K562 (cell line): ENCODE measurements around the gene IRF2BP2. TPM values are rescaled to one million over a fixed set of nuclear protein-coding genes. Genes with fewer than 3 reads are reported as not detected.

Experiments used
- CBX8 ChIP-seq: fragments of 200-600 bp; sonication (generic); IDR thresholded peaks from 2 replicates; pipeline ENCODE4 v1.6.1; 2012; ENCODE audit warnings: borderline replicate concordance, mixed run types, low read depth, mild to moderate bottlenecking, moderate library complexity, mixed read lengths, low read length, control low read depth, inconsistent platforms; ENCODE audit not compliant: poor library complexity, severe bottlenecking; ENCODE audit errors: extremely low read depth
- FOS ChIP-seq: IDR thresholded peaks from 3 replicates; pipeline ENCODE4 v1.6.1; 2011; ENCODE audit not compliant: insufficient read length; ENCODE audit errors: extremely low read depth
- HDAC8 ChIP-seq: fragments of 450-650 bp; IDR thresholded peaks from 2 replicates; pipeline ENCODE4 v1.6.1; 2016; ENCODE audit warnings: mild to moderate bottlenecking, missing genetic modification characterization, moderate library complexity, missing compliant biosample characterization
- JUND ChIP-seq, 2 experiments: IDR thresholded peaks; 2 replicates in 1 of 2; 3 replicates in 1 of 2; pipeline ENCODE4 v1.6.1; 2011; ENCODE audit warnings: borderline replicate concordance in 2 of 2, low read depth in 2 of 2, low read length in 2 of 2, improper control_type of control experiment in 1 of 2, missing biosample characterization in 1 of 2, missing genetic modification characterization in 1 of 2, missing genetic modification reagents in 1 of 2
- NFE2L1 ChIP-seq: fragments of 450-650 bp; IDR thresholded peaks from 2 replicates; pipeline ENCODE4 v1.6.1; 2016; ENCODE audit warnings: missing genetic modification characterization, low read depth, mild to moderate bottlenecking, missing compliant biosample characterization, moderate library complexity, borderline replicate concordance
- PHF21A ChIP-seq: fragments of 450-650 bp; IDR thresholded peaks from 2 replicates; pipeline ENCODE4 v1.6.1; 2017; ENCODE audit warnings: low read depth, borderline replicate concordance
- SLC30A9 ChIP-seq: fragments of 250-450 bp; sonication (Bioruptor Pico); IDR thresholded peaks from 2 replicates; pipeline ENCODE4 v1.8.0; 2022; ENCODE audit warnings: mild to moderate bottlenecking, moderate library complexity
- SMARCE1 ChIP-seq: fragments of 450-650 bp; IDR thresholded peaks from 2 replicates; pipeline ENCODE4 v1.7.1; 2016; ENCODE audit warnings: mild to moderate bottlenecking
- ZNF140 ChIP-seq: fragments of 250-450 bp; sonication (Bioruptor Pico); IDR thresholded peaks from 2 replicates; pipeline ENCODE4 v1.8.0; 2021; ENCODE audit warnings: moderate library complexity, mild to moderate bottlenecking, inconsistent platforms
- ZNF146 ChIP-seq: IDR thresholded peaks from one replicate; pipeline ENCODE4 v1.6.1; 2018; ENCODE audit warnings: missing compliant biosample characterization; ENCODE audit not compliant: unreplicated experiment
- polyA plus RNA-seq, 8 experiments: library from polyadenylated mRNA; depleted of rRNA in 4 of 8; stranded (reverse) in 5 of 8; unstranded in 3 of 8; fragments of >200 nt; fragmentation: Nextera tagmentation in 2 of 8; fragmentation: Illumina TruSeq in 1 of 8; extraction: Ambion mirVana in 2 of 8; extraction: Trizol in 1 of 8; gene quantifications; 2 replicates each; pipeline versions ENCODE4 v1.2.1 to v1.2.3, GENCODE V29; 2011 to 2014; ENCODE audit warnings: inconsistent platforms in 1 of 8, missing spikeins in 1 of 8
- total RNA-seq, 7 experiments: library from RNA; depleted of rRNA in 6 of 7; stranded (reverse); fragments of >200 nt in 6 of 7; fragmentation: Illumina TruSeq in 2 of 7; extraction: Trizol in 2 of 7; gene quantifications; 2 replicates each; pipeline versions ENCODE4 v1.2.1 to v1.2.3, GENCODE V29; 2011 to 2021; ENCODE audit warnings: low replicate concordance in 1 of 7
- TF ChIP-seq, protein P1 (sequence below), 2 experiments: fragments of 450-650 bp in 1 of 2; IDR thresholded peaks; 2 replicates each; pipeline ENCODE4 v1.6.1; 2011 to 2017; ENCODE audit warnings: low read depth in 2 of 2, antibody characterized with exemption in 1 of 2, borderline replicate concordance in 1 of 2, low read length in 1 of 2, mild to moderate bottlenecking in 1 of 2, mixed read lengths in 1 of 2; ENCODE audit not compliant: control insufficient read depth in 1 of 2
- TF ChIP-seq, protein P2 (sequence below): fragments of 450-650 bp; IDR thresholded peaks from 2 replicates; pipeline ENCODE4 v1.6.1; 2016; ENCODE audit warnings: low read depth

The IRF2BP2 gene
- total and polyA plus RNA-seq, 9 of the 15 experiments (the other 6 are each of a cell fraction or from before 2014, with no cell fraction given), result 7.7 to 68.6 (median 22.1) TPM

DNA sequence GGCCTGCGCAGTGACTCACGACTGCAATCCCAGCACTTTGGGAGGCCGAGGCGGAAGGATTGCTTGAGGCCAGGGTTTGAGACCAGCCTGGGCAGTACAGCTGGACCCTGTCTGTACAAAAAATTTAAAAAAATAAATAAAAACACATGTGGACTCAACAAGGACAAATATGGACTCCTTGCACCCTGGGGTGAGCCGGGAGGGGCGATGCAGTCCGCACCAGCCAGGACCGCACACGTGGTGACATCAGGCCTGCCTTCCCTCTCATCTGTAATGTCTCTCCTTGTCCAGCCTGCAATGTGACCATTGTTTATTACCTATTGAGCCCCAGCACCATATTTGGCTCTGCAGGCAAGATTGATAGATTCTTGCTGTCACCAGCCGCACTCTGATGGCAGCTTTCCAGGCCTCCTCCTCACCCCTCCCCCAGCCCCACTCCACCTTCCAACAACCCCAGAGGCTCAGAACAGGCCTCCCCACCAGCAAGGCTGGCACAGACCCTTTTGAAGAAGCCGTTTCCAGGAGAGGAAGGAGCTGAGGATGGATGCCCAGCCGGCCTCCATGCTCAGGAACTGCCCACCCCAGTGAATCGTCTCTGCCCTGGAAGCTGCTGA lies 55.2 kb downstream of the IRF2BP2 start (continued):
- TF ChIP-seq CBX8 (no peak), ZNF146 (CRISPR knock-in tag) (no peak), FOS (no peak), HDAC8 (peak; percentile 81), ZNF140 (CRISPR knock-in tag) (no peak), SMARCE1 (peak; percentile 66; the same call in 1 of the 2 replicates), SLC30A9 (CRISPR knock-in tag) (no peak), PHF21A (no peak), NFE2L1 (tag) (no peak), JUND (IDR thresholded peaks at IDR 0.05; ENCODE audit: borderline replicate concordance, low read depth, low read length) (peak; percentile 70), JUND (tag; IDR thresholded peaks at IDR 0.05; ENCODE audit: borderline replicate concordance, low read depth, low read length) (peak; percentile 51; the same call in 1 of the 3 replicates)
- TF ChIP-seq, protein P1, sequence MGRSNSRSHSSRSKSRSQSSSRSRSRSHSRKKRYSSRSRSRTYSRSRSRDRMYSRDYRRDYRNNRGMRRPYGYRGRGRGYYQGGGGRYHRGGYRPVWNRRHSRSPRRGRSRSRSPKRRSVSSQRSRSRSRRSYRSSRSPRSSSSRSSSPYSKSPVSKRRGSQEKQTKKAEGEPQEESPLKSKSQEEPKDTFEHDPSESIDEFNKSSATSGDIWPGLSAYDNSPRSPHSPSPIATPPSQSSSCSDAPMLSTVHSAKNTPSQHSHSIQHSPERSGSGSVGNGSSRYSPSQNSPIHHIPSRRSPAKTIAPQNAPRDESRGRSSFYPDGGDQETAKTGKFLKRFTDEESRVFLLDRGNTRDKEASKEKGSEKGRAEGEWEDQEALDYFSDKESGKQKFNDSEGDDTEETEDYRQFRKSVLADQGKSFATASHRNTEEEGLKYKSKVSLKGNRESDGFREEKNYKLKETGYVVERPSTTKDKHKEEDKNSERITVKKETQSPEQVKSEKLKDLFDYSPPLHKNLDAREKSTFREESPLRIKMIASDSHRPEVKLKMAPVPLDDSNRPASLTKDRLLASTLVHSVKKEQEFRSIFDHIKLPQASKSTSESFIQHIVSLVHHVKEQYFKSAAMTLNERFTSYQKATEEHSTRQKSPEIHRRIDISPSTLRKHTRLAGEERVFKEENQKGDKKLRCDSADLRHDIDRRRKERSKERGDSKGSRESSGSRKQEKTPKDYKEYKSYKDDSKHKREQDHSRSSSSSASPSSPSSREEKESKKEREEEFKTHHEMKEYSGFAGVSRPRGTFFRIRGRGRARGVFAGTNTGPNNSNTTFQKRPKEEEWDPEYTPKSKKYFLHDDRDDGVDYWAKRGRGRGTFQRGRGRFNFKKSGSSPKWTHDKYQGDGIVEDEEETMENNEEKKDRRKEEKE (IDR thresholded peaks at IDR 0.05; ENCODE audit: borderline replicate concordance in 1 of 2, control insufficient read depth in 1 of 2, low read depth in 2 of 2, low read length in 1 of 2), result no peak
- TF ChIP-seq, protein P2, sequence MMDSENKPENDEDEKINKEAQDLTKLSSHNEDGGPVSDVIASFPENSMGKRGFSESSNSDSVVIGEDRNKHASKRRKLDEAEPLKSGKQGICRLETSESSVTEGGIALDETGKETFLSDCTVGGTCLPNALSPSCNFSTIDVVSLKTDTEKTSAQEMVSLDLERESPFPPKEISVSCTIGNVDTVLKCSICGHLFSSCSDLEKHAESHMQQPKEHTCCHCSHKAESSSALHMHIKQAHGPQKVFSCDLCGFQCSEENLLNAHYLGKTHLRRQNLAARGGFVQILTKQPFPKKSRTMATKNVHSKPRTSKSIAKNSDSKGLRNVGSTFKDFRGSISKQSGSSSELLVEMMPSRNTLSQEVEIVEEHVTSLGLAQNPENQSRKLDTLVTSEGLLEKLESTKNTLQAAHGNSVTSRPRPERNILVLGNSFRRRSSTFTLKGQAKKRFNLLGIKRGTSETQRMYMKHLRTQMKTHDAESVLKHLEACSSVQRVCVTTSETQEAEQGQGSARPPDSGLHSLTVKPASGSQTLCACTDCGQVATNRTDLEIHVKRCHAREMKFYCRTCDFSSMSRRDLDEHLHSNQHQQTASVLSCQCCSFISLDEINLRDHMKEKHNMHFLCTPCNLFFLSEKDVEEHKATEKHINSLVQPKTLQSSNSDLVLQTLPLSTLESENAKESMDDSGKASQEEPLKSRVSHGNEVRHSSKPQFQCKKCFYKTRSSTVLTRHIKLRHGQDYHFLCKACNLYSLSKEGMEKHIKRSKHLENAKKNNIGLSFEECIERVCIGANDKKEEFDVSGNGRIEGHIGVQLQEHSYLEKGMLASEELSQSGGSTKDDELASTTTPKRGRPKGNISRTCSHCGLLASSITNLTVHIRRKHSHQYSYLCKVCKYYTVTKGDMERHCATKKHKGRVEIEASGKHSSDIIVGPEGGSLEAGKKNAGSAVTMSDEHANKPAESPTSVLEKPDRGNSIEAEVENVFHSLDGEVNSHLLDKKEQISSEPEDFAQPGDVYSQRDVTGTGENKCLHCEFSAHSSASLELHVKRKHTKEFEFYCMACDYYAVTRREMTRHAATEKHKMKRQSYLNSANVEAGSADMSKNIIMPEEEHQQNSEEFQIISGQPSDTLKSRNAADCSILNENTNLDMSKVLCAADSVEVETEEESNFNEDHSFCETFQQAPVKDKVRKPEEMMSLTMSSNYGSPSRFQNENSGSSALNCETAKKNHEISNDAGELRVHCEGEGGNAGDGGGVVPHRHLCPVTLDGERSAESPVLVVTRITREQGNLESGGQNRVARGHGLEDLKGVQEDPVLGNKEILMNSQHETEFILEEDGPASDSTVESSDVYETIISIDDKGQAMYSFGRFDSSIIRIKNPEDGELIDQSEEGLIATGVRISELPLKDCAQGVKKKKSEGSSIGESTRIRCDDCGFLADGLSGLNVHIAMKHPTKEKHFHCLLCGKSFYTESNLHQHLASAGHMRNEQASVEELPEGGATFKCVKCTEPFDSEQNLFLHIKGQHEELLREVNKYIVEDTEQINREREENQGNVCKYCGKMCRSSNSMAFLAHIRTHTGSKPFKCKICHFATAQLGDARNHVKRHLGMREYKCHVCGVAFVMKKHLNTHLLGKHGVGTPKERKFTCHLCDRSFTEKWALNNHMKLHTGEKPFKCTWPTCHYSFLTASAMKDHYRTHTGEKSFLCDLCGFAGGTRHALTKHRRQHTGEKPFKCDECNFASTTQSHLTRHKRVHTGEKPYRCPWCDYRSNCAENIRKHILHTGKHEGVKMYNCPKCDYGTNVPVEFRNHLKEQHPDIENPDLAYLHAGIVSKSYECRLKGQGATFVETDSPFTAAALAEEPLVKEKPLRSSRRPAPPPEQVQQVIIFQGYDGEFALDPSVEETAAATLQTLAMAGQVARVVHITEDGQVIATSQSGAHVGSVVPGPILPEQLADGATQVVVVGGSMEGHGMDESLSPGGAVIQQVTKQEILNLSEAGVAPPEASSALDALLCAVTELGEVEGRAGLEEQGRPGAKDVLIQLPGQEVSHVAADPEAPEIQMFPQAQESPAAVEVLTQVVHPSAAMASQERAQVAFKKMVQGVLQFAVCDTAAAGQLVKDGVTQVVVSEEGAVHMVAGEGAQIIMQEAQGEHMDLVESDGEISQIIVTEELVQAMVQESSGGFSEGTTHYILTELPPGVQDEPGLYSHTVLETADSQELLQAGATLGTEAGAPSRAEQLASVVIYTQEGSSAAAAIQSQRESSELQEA, result no peak
